Duodenal mucosa (tissue), 2 donors: Measurements from ENCODE around the gene NDUFA7.
A peak's percentile ranks its signal among the peaks of the same experiment; 100 is the strongest.
"Not testable (repeated sequence)": the region's sequence is repeated elsewhere in the genome, so short reads cannot be mapped to it uniquely, and the experiment has no call there.

ENCODE experiments used
- H3K27ac ChIP-seq: one replicate; pipeline ENCODE4 v1.7.0; 2013; ENCODE audit warnings: low read depth, low read length
- H3K27me3 ChIP-seq, 2 donors: one replicate each; pipeline ENCODE4 v1.7.0; 2013; ENCODE audit warnings: low read length in 2 of 2, control low read depth in 1 of 2; ENCODE audit not compliant: insufficient read depth in 2 of 2, control insufficient read depth in 1 of 2
- H3K36me3 ChIP-seq, 2 donors: one replicate each; pipeline ENCODE4 v1.7.0; 2013; ENCODE audit warnings: low read length in 2 of 2, control low read depth in 1 of 2; ENCODE audit not compliant: insufficient read depth in 2 of 2, control insufficient read depth in 1 of 2
- H3K4me1 ChIP-seq, 2 donors: one replicate each; pipeline ENCODE4 v1.7.0; 2013; ENCODE audit warnings: low read length in 2 of 2, control low read depth in 1 of 2; ENCODE audit not compliant: insufficient read depth in 2 of 2, control insufficient read depth in 1 of 2
- H3K4me3 ChIP-seq, 2 donors: one replicate each; pipeline ENCODE4 v1.7.0; 2013; ENCODE audit warnings: low read length in 2 of 2, low read depth in 1 of 2
- H3K9ac ChIP-seq, 2 donors: one replicate each; pipeline ENCODE4 v1.7.0; 2013; ENCODE audit warnings: low read length in 2 of 2, low read depth in 1 of 2
- H3K9me3 ChIP-seq, 2 donors: one replicate each; pipeline ENCODE4 v1.7.0; 2013; ENCODE audit warnings: low read length in 2 of 2, control low read depth in 1 of 2; ENCODE audit not compliant: control insufficient read depth in 1 of 2

Gene NDUFA7

GRCh38 chr19:8307400-8307964 is 13.7 kb downstream of the NDUFA7 start:
- Histone ChIP-seq H3K4me1 (peaks cover 15 to 31% of the 10 kb centered on the region in 2 donors), H3K27ac (no peak overlapping the region), H3K4me3 (peak overlapping the region; percentile 73 to 77), H3K9ac (peak overlapping the region; percentile 43 to 61), H3K36me3 (peaks cover 9 to 26% of the 10 kb centered on the region in 2 donors), H3K27me3 (no peaks in the 10 kb centered on the region), H3K9me3 (no peaks in the 10 kb centered on the region)

- Histone ChIP-seq H3K27me3 (no peaks in the 10 kb centered on the region), H3K4me1 (peaks cover 15 to 31% of the 10 kb centered on the region in 2 donors), H3K27ac (no peak overlapping the region), H3K9ac (peak overlapping the region in 1 of 2 donors; percentile 25), H3K4me3 (peak overlapping the region in 1 of 2 donors; percentile 73), H3K36me3 (peaks cover 8 to 20% of the 10 kb centered on the region in 2 donors), H3K9me3 (no peaks in the 10 kb centered on the region)
Observed at GRCh38 chr19:8306235-8307054, 14.7 kb downstream of the NDUFA7 start.

- peaks cover 15 to 31% of the 10 kb centered on the region in 2 donors for H3K4me1 ChIP-seq
Observed at GRCh38 chr19:8305798-8306197, 15.4 kb downstream of the NDUFA7 start.

GRCh38 chr19:8304841-8305621 is 16.1 kb downstream of the NDUFA7 start:
- Histone ChIP-seq H3K4me1 (peaks cover 15 to 31% of the 10 kb centered on the region in 2 donors), H3K4me3 (no peak overlapping the region), H3K27me3 (no peaks in the 10 kb centered on the region), H3K9ac (no peak overlapping the region), H3K9me3 (no peaks in the 10 kb centered on the region), H3K36me3 (peaks cover 0 to 8% of the 10 kb centered on the region in 2 donors), H3K27ac (no peak overlapping the region)

More at GRCh38 chr19:8305798-8306197, 15.4 kb downstream of the NDUFA7 start:
- no peak overlapping the region for H3K27ac ChIP-seq
- H3K4me3 ChIP-seq = no peak overlapping the region
- peaks cover 1 to 13% of the 10 kb centered on the region in 2 donors for H3K36me3 ChIP-seq
- H3K9me3 ChIP-seq = no peaks in the 10 kb centered on the region
- no peak overlapping the region for H3K9ac ChIP-seq
- no peaks in the 10 kb centered on the region for H3K27me3 ChIP-seq

- no peaks in the 10 kb centered on the region for H3K27me3 ChIP-seq
- no peak overlapping the region for H3K27ac ChIP-seq
- H3K4me3 ChIP-seq = no peak overlapping the region
- H3K9me3 ChIP-seq = no peaks in the 10 kb centered on the region
- peaks cover 0 to 3% of the 10 kb centered on the region in 2 donors for H3K36me3 ChIP-seq
- H3K9ac ChIP-seq = no peak overlapping the region
- peaks cover 13 to 18% of the 10 kb centered on the region in 2 donors for H3K4me1 ChIP-seq
Observed at GRCh38 chr19:8302734-8303133, 18.4 kb downstream of the NDUFA7 start.

GRCh38 chr19:8302357-8302691 is 18.9 kb downstream of the NDUFA7 start:
- no peaks in the 10 kb centered on the region for H3K9me3 ChIP-seq
- H3K4me1 ChIP-seq = peaks cover 9 to 14% of the 10 kb centered on the region in 2 donors
- H3K4me3 ChIP-seq = no peak overlapping the region
- peaks cover 0 to 3% of the 10 kb centered on the region in 2 donors for H3K36me3 ChIP-seq
- no peak overlapping the region for H3K9ac ChIP-seq
- no peaks in the 10 kb centered on the region for H3K27me3 ChIP-seq
- no peak overlapping the region for H3K27ac ChIP-seq

- not testable (repeated sequence) for H3K36me3 ChIP-seq, H3K4me3 ChIP-seq, H3K4me1 ChIP-seq, H3K27ac ChIP-seq, H3K9me3 ChIP-seq, H3K27me3 ChIP-seq, H3K9ac ChIP-seq
Observed at GRCh38 chr19:8291337-8291736, 29.8 kb downstream of the NDUFA7 start.

- H3K4me3 ChIP-seq, H3K36me3 ChIP-seq, H3K4me1 ChIP-seq, H3K9ac ChIP-seq, H3K27ac ChIP-seq, H3K27me3 ChIP-seq, H3K9me3 ChIP-seq: not testable (repeated sequence)
Observed at GRCh38 chr19:8276508-8276907, 44.7 kb downstream of the NDUFA7 start.

- no peak overlapping the region for H3K9ac ChIP-seq
Observed at GRCh38 chr19:8269724-8270123, 51.5 kb downstream of the NDUFA7 start.

GRCh38 chr19:8265872-8266271 is 55.3 kb downstream of the NDUFA7 start:
- Histone ChIP-seq H3K9me3 (no peaks in the 10 kb centered on the region), H3K27me3 (no peaks in the 10 kb centered on the region), H3K4me3 (no peak overlapping the region), H3K9ac (no peak overlapping the region), H3K4me1 (peaks cover 6% of the 10 kb centered on the region in 2 donors), H3K27ac (no peak overlapping the region), H3K36me3 (no peaks in the 10 kb centered on the region)

More at GRCh38 chr19:8269724-8270123, 51.5 kb downstream of the NDUFA7 start:
- Histone ChIP-seq H3K4me1 (peaks cover 6% of the 10 kb centered on the region in 2 donors), H3K4me3 (no peak overlapping the region), H3K27me3 (no peaks in the 10 kb centered on the region), H3K27ac (no peak overlapping the region), H3K36me3 (no peaks in the 10 kb centered on the region), H3K9me3 (no peaks in the 10 kb centered on the region)
